Measurements from ENCODE around the gene UTP25. TPM values are rescaled to one million over a fixed set of nuclear protein-coding genes. Genes with fewer than 3 reads are reported as not detected.
"Not testable (repeated sequence)": the region's sequence is repeated elsewhere in the genome, so short reads cannot be mapped to it uniquely, and the experiment has no call there.

Gene UTP25
- total RNA-seq, 2 donors from 2014 or later: 8.5 to 12.6 TPM

GRCh38 chr1:209878964-209879363 lies 51.2 kb downstream of the UTP25 start:
- Mint-ChIP-seq H3K36me3 (no peaks in the 10 kb centered on the region), H3K27ac (no peak overlapping the region), H3K9me3 (no peaks in the 10 kb centered on the region), H3K4me1 (ENCODE audit: low read depth in 2 of 2) (peaks cover 0 to 3% of the 10 kb centered on the region in 2 donors), H3K27me3 (peaks cover 36 to 38% of the 10 kb centered on the region in 2 donors), H3K4me3 (no peak overlapping the region)
- DNase-seq (ENCODE audit: low spot score): no peak
- ATAC-seq: no peak

GRCh38 chr1:209879539-209879938 lies 51.8 kb downstream of the UTP25 start:
- no peak overlapping the region for H3K4me3 Mint-ChIP-seq
- H3K36me3 Mint-ChIP-seq: no peaks in the 10 kb centered on the region
- peaks cover 0 to 6% of the 10 kb centered on the region in 2 donors for H3K4me1 Mint-ChIP-seq (ENCODE audit: low read depth in 2 of 2)
- ATAC-seq (no peak), DNase-seq (ENCODE audit: low spot score) (no peak)
- no peaks in the 10 kb centered on the region for H3K9me3 Mint-ChIP-seq
- H3K27me3 Mint-ChIP-seq: peaks cover 36 to 41% of the 10 kb centered on the region in 2 donors
- H3K27ac Mint-ChIP-seq: no peak overlapping the region

GRCh38 chr1:209880031-209880430 lies 52.3 kb downstream of the UTP25 start:
- H3K4me1 Mint-ChIP-seq (ENCODE audit: low read depth in 2 of 2): peaks cover 0 to 9% of the 10 kb centered on the region in 2 donors
- no peaks in the 10 kb centered on the region for H3K9me3 Mint-ChIP-seq
- H3K36me3 Mint-ChIP-seq: no peaks in the 10 kb centered on the region
- no peak for ATAC-seq
- no peak overlapping the region for H3K4me3 Mint-ChIP-seq
- H3K27ac Mint-ChIP-seq: no peak overlapping the region
- DNase-seq (ENCODE audit: low spot score): no peak
- H3K27me3 Mint-ChIP-seq: peaks cover 36 to 38% of the 10 kb centered on the region in 2 donors

- Mint-ChIP-seq H3K36me3 (no peaks in the 10 kb centered on the region), H3K27ac (no peak overlapping the region), H3K4me1 (ENCODE audit: low read depth in 2 of 2) (peaks cover 0 to 20% of the 10 kb centered on the region in 2 donors), H3K9me3 (no peaks in the 10 kb centered on the region), H3K4me3 (no peak overlapping the region), H3K27me3 (peaks cover 36 to 41% of the 10 kb centered on the region in 2 donors)
- ATAC-seq: no peak
- no peak for DNase-seq (ENCODE audit: low spot score)
These were observed 53.8 kb downstream of the UTP25 start for GRCh38 chr1:209881619-209882018.

GRCh38 chr1:209882286-209882685 lies 54.5 kb downstream of the UTP25 start:
- no peak overlapping the region for H3K27ac Mint-ChIP-seq
- ATAC-seq (no peak), DNase-seq (ENCODE audit: low spot score) (no peak)
- no peaks in the 10 kb centered on the region for H3K9me3 Mint-ChIP-seq
- no peak overlapping the region for H3K4me3 Mint-ChIP-seq
- no peaks in the 10 kb centered on the region for H3K36me3 Mint-ChIP-seq
- peaks cover 39 to 44% of the 10 kb centered on the region in 2 donors for H3K27me3 Mint-ChIP-seq
- H3K4me1 Mint-ChIP-seq (ENCODE audit: low read depth in 2 of 2): peaks cover 0 to 26% of the 10 kb centered on the region in 2 donors

GRCh38 chr1:209882942-209883340 lies 55.2 kb downstream of the UTP25 start:
- Mint-ChIP-seq H3K4me1 (ENCODE audit: low read depth in 2 of 2) (peaks cover 0 to 26% of the 10 kb centered on the region in 2 donors), H3K27me3 (peaks cover 40 to 42% of the 10 kb centered on the region in 2 donors), H3K36me3 (no peaks in the 10 kb centered on the region), H3K27ac (no peak overlapping the region), H3K9me3 (no peaks in the 10 kb centered on the region), H3K4me3 (no peak overlapping the region)
- no peak for ATAC-seq
- no peak for DNase-seq (ENCODE audit: low spot score)

- no peak for ATAC-seq
- no peaks in the 10 kb centered on the region for H3K9me3 Mint-ChIP-seq
- peaks cover 42 to 45% of the 10 kb centered on the region in 2 donors for H3K27me3 Mint-ChIP-seq
- H3K4me3 Mint-ChIP-seq: no peak overlapping the region
- H3K4me1 Mint-ChIP-seq (ENCODE audit: low read depth in 2 of 2): peaks cover 0 to 26% of the 10 kb centered on the region in 2 donors
- no peaks in the 10 kb centered on the region for H3K36me3 Mint-ChIP-seq
- no peak for DNase-seq (ENCODE audit: low spot score)
- no peak overlapping the region for H3K27ac Mint-ChIP-seq
These were observed 55.7 kb downstream of the UTP25 start for GRCh38 chr1:209883341-209883971.

GRCh38 chr1:209884249-209884648 lies 56.5 kb downstream of the UTP25 start:
- Mint-ChIP-seq H3K27ac (no peak overlapping the region), H3K4me3 (no peak overlapping the region), H3K36me3 (no peaks in the 10 kb centered on the region), H3K4me1 (ENCODE audit: low read depth in 2 of 2) (peaks cover 0 to 26% of the 10 kb centered on the region in 2 donors), H3K9me3 (no peaks in the 10 kb centered on the region), H3K27me3 (peaks cover 38 to 40% of the 10 kb centered on the region in 2 donors)
- DNase-seq (ENCODE audit: low spot score) (no peak), ATAC-seq (no peak)

- H3K27me3 Mint-ChIP-seq: peaks cover 38 to 40% of the 10 kb centered on the region in 2 donors
These were observed 56.9 kb downstream of the UTP25 start for GRCh38 chr1:209884665-209885117.

GRCh38 chr1:209885403-209886218 lies 57.8 kb downstream of the UTP25 start:
- Mint-ChIP-seq H3K27me3 (peaks cover 32 to 34% of the 10 kb centered on the region in 2 donors), H3K4me1 (ENCODE audit: low read depth in 2 of 2) (peaks cover 0 to 26% of the 10 kb centered on the region in 2 donors), H3K36me3 (no peaks in the 10 kb centered on the region), H3K9me3 (no peaks in the 10 kb centered on the region), H3K27ac (peak overlapping the region in 1 of 2 donors; percentile 38), H3K4me3 (peak overlapping the region; percentile 13)
- ATAC-seq: peak; percentile 68 to 87
- no peak for DNase-seq (ENCODE audit: low spot score)

More at GRCh38 chr1:209884665-209885117, 56.9 kb downstream of the UTP25 start:
- peak overlapping the region in 1 of 2 donors; percentile 27 for H3K27ac Mint-ChIP-seq
- H3K36me3 Mint-ChIP-seq: no peaks in the 10 kb centered on the region
- DNase-seq (ENCODE audit: low spot score): peak; percentile 70
- ATAC-seq: peak; percentile 93 to 97
- no peaks in the 10 kb centered on the region for H3K9me3 Mint-ChIP-seq
- peak overlapping the region; percentile 15 for H3K4me3 Mint-ChIP-seq
- H3K4me1 Mint-ChIP-seq (ENCODE audit: low read depth in 2 of 2): peaks cover 0 to 26% of the 10 kb centered on the region in 2 donors

GRCh38 chr1:209886219-209886536 lies 58.4 kb downstream of the UTP25 start:
- Mint-ChIP-seq H3K4me3 (peak overlapping the region; percentile 7), H3K27me3 (peaks cover 29 to 34% of the 10 kb centered on the region in 2 donors), H3K9me3 (no peaks in the 10 kb centered on the region), H3K27ac (no peak overlapping the region), H3K36me3 (no peaks in the 10 kb centered on the region), H3K4me1 (ENCODE audit: low read depth in 2 of 2) (peaks cover 0 to 26% of the 10 kb centered on the region in 2 donors)
- ATAC-seq: no peak
- no peak for DNase-seq (ENCODE audit: low spot score)

GRCh38 chr1:209888291-209889076 lies 60.7 kb downstream of the UTP25 start:
- not testable (repeated sequence) for H3K36me3 Mint-ChIP-seq; H3K4me3 Mint-ChIP-seq; H3K27ac Mint-ChIP-seq; DNase-seq (ENCODE audit: low spot score); ATAC-seq; H3K9me3 Mint-ChIP-seq
- H3K27me3 Mint-ChIP-seq: peaks cover 16 to 21% of the 10 kb centered on the region in 2 donors
- H3K4me1 Mint-ChIP-seq (ENCODE audit: low read depth in 2 of 2): peaks cover 0 to 26% of the 10 kb centered on the region in 2 donors

- Mint-ChIP-seq H3K9me3 (no peaks in the 10 kb centered on the region), H3K27me3 (peaks cover 21 to 23% of the 10 kb centered on the region in 2 donors), H3K36me3 (no peaks in the 10 kb centered on the region), H3K27ac (no peak overlapping the region), H3K4me3 (no peak overlapping the region), H3K4me1 (ENCODE audit: low read depth in 2 of 2) (peaks cover 0 to 22% of the 10 kb centered on the region in 2 donors)
- DNase-seq (ENCODE audit: low spot score) (no peak), ATAC-seq (no peak)
These were observed 61.3 kb downstream of the UTP25 start for GRCh38 chr1:209889077-209889418.

Data from natural killer cell treated with Interleukin-12 subunit alpha and Interleukin-12 subunit beta and Interleukin-15 and Interleukin-18, amount 100 ng/mL, for 72 hours (primary cell).